ENCODE data around the gene ANKFN1. TPM values are rescaled to one million over a fixed set of nuclear protein-coding genes. Genes with fewer than 3 reads are reported as not detected.

ANKFN1 gene
- total RNA-seq, 4 donors from 2014 or later = 0.40 TPM; not detected in 3

GRCh38 chr17:56545930-56546329 lies 392.7 kb downstream of the ANKFN1 start:
- H3K4me1 ChIP-seq = no peaks in the 10 kb centered on the region
- intact Hi-C loops (cut with DNase I) = no loop called here
- H3K4me3 ChIP-seq = no peak overlapping the region
- TF ChIP-seq, protein P1, sequence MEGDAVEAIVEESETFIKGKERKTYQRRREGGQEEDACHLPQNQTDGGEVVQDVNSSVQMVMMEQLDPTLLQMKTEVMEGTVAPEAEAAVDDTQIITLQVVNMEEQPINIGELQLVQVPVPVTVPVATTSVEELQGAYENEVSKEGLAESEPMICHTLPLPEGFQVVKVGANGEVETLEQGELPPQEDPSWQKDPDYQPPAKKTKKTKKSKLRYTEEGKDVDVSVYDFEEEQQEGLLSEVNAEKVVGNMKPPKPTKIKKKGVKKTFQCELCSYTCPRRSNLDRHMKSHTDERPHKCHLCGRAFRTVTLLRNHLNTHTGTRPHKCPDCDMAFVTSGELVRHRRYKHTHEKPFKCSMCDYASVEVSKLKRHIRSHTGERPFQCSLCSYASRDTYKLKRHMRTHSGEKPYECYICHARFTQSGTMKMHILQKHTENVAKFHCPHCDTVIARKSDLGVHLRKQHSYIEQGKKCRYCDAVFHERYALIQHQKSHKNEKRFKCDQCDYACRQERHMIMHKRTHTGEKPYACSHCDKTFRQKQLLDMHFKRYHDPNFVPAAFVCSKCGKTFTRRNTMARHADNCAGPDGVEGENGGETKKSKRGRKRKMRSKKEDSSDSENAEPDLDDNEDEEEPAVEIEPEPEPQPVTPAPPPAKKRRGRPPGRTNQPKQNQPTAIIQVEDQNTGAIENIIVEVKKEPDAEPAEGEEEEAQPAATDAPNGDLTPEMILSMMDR (IDR thresholded peaks at IDR 0.05) = no peak
- TF ChIP-seq EP300 (IDR thresholded peaks at IDR 0.05) (no peak), POLR2AphosphoS5 (IDR thresholded peaks at IDR 0.05) (no peak), POLR2A (IDR thresholded peaks at IDR 0.05; ENCODE audit: low read depth) (no peak)
- DNase-seq (ENCODE audit: extremely low spot score) = no peak
- H3K27me3 ChIP-seq = no peaks in the 10 kb centered on the region
- H3K36me3 ChIP-seq = no peaks in the 10 kb centered on the region
- no peak overlapping the region for H3K27ac ChIP-seq (replicated peaks in 1 of 4)
- H3K9me3 ChIP-seq = no peaks in the 10 kb centered on the region

DNA sequence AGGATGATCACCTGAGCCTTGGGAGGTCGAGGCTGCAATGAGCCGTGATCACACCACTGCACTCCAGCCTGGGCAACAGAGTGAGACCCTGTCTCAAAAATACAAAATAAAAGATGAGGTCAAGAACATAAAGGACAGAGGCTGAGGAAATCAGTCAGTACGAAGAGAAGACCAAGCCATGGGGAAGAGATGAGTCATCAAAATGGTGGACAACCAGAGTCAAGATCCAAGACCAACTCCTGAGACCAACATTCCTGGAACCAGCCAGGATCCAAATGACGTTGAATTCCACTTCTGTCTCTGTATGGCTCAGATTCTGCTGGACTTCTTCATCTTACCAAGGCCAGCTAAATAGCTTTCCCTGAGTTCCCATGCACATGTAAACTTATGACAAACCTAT lies 395.4 kb downstream of the ANKFN1 start:
- peaks cover 0 to 6% (median 0%) of the 10 kb centered on the region in 4 donors for H3K27me3 ChIP-seq
- no peaks in the 10 kb centered on the region for H3K36me3 ChIP-seq
- H3K4me3 ChIP-seq = no peak overlapping the region
- DNase-seq (ENCODE audit: extremely low spot score) = no peak
- 85% methylated on average over 4 of the region's 4 CpGs for WGBS
- no peaks in the 10 kb centered on the region for H3K4me1 ChIP-seq
- H3K27ac ChIP-seq (replicated peaks in 1 of 4) = no peak overlapping the region
- H3K9me3 ChIP-seq = peaks cover 0 to 7% (median 0%) of the 10 kb centered on the region in 4 donors
- intact Hi-C loops (cut with DNase I) = no loop called here
- TF ChIP-seq POLR2AphosphoS5 (IDR thresholded peaks at IDR 0.05) (no peak), POLR2A (IDR thresholded peaks at IDR 0.05; ENCODE audit: low read depth) (no peak), EP300 (IDR thresholded peaks at IDR 0.05) (no peak)
- TF ChIP-seq, protein P1 (IDR thresholded peaks at IDR 0.05) = no peak

- peaks cover 0 to 7% (median 0%) of the 10 kb centered on the region in 4 donors for H3K9me3 ChIP-seq
- WGBS = 68% methylated on average over 1 of the region's 1 CpG
- DNase-seq (ENCODE audit: extremely low spot score) = no peak
- H3K27me3 ChIP-seq = peaks cover 0 to 6% (median 0%) of the 10 kb centered on the region in 4 donors
- H3K27ac ChIP-seq (replicated peaks in 1 of 4) = no peak overlapping the region
- H3K36me3 ChIP-seq = no peaks in the 10 kb centered on the region
- TF ChIP-seq, protein P1 (IDR thresholded peaks at IDR 0.05) = no peak
- TF ChIP-seq POLR2A (IDR thresholded peaks at IDR 0.05; ENCODE audit: low read depth) (no peak), EP300 (IDR thresholded peaks at IDR 0.05) (no peak), POLR2AphosphoS5 (IDR thresholded peaks at IDR 0.05) (no peak)
- no peaks in the 10 kb centered on the region for H3K4me1 ChIP-seq
- intact Hi-C loops (cut with DNase I) = no loop called here
- no peak overlapping the region for H3K4me3 ChIP-seq
These were observed 396.2 kb downstream of the ANKFN1 start for GRCh38 chr17:56549501-56549900.

DNA sequence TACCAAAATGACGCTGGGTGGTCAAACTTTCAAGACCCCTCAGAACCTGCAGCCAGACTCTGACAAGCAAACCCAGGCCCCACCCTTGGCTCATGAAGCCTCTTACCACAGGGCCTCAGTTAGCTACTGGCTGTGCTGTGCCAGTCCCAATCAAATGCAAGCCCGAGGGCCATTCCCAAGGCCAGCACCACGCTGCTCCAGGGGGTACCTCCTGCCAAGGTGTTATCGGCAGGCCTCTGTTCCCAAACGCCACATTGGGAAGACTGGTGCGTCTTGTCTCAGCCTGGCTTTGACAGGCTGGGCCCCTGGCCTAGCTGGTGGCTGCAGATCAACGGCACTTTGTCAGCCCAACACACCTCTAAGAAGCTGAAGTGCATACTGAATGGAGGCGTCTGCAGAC lies 404.4 kb downstream of the ANKFN1 start:
- intact Hi-C loops (cut with DNase I) = no loop called here
- DNase-seq (ENCODE audit: extremely low spot score) = no peak
- TF ChIP-seq POLR2A (IDR thresholded peaks at IDR 0.05; ENCODE audit: low read depth) (no peak), POLR2AphosphoS5 (IDR thresholded peaks at IDR 0.05) (no peak), EP300 (IDR thresholded peaks at IDR 0.05) (no peak)
- TF ChIP-seq, protein P1 (IDR thresholded peaks at IDR 0.05) = no peak
- Histone ChIP-seq H3K36me3 (no peaks in the 10 kb centered on the region), H3K4me1 (no peaks in the 10 kb centered on the region), H3K27me3 (no peaks in the 10 kb centered on the region), H3K27ac (replicated peaks in 1 of 4) (no peak overlapping the region), H3K9me3 (no peaks in the 10 kb centered on the region), H3K4me3 (no peak overlapping the region)
- WGBS = 84% methylated on average over 2 of the region's 8 CpGs

DNA sequence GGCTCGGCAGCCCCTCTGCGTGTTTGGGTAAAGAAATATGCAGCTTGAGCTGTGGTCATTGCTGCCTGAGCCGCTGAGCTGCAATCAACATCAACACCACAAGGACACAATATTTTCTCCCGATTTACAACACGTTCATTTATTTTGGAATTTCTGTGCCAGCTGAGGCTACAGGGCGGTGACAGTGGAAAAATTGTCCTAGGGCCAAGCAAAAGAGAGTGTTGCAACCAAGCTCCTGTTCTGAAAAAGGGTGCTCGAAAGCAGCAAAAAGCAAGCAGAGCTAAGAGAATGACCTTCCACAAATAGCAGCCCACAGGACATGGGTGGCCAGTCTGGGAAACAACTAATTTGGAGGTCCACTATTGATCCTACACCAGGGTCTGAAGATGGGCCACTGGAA lies 404.8 kb downstream of the ANKFN1 start:
- TF ChIP-seq, protein P1 (IDR thresholded peaks at IDR 0.05) = no peak
- H3K27me3 ChIP-seq = no peaks in the 10 kb centered on the region
- no peak overlapping the region for H3K27ac ChIP-seq (replicated peaks in 1 of 4)
- H3K36me3 ChIP-seq = no peaks in the 10 kb centered on the region
- no peaks in the 10 kb centered on the region for H3K9me3 ChIP-seq
- intact Hi-C loops (cut with DNase I) = no loop called here
- DNase-seq (ENCODE audit: extremely low spot score) = no peak
- WGBS = 88% methylated on average over 7 of the region's 7 CpGs
- no peaks in the 10 kb centered on the region for H3K4me1 ChIP-seq
- H3K4me3 ChIP-seq = no peak overlapping the region
